CD4-positive, alpha-beta T cell (primary cell): Measurements from ENCODE around the gene PDE4B. TPM values are rescaled to one million over a fixed set of nuclear protein-coding genes. Genes with fewer than 3 reads are reported as not detected.

Source experiments
- ATAC-seq: fragments of 200-7000 bp; cut with Tn5 transposase; one replicate; pipeline ENCODE4 v1.10.0; 2022; ENCODE audit warnings: mild to moderate bottlenecking; ENCODE audit not compliant: poor library complexity
- CTCF ChIA-PET: fragments of 350-600 bp; sonication (Branson Sonifier 250); formaldehyde crosslinking; loops from one replicate; lab custom pipeline; 2021; ENCODE audit warnings: antibody characterized with exemption, inconsistent platforms; lab: Charles Lee
- POLR2A ChIA-PET: fragments of 350-600 bp; sonication (Branson Sonifier 250); formaldehyde crosslinking; loops from one replicate; lab custom pipeline; 2021; ENCODE audit warnings: antibody characterized with exemption, inconsistent platforms; lab: Charles Lee
- DNase-seq, 14 experiments: peaks; one replicate each; pipeline ENCODE4 v3.0.0-alpha.2; 2013 to 2020; ENCODE audit warnings: mixed read lengths in 2 of 14
- H3K27ac ChIP-seq, 2 donors: one replicate each; pipeline versions ENCODE4 v1.5.1 to v1.7.0; 2013; ENCODE audit warnings: low read length in 2 of 2, low read depth in 1 of 2, mild to moderate bottlenecking in 1 of 2
- H3K27me3 ChIP-seq, 2 experiments: 1 replicate in 1 of 2; 2 replicates in 1 of 2; pipeline versions ENCODE4 v1.6.1 to v1.7.0; 2013; ENCODE audit warnings: low read length in 2 of 2, control low read depth in 1 of 2, mild to moderate bottlenecking in 1 of 2, moderate library complexity in 1 of 2; ENCODE audit not compliant: insufficient read depth in 2 of 2, control insufficient read depth in 1 of 2
- H3K36me3 ChIP-seq: one replicate; pipeline ENCODE4 v1.6.1; 2013; ENCODE audit warnings: low read length, control low read depth; ENCODE audit not compliant: insufficient read depth
- H3K4me1 ChIP-seq: one replicate; pipeline ENCODE4 v1.6.1; 2013; ENCODE audit warnings: low read length, control low read depth; ENCODE audit not compliant: insufficient read depth
- H3K4me3 ChIP-seq: one replicate; pipeline ENCODE4 v1.5.1; 2013; ENCODE audit warnings: mild to moderate bottlenecking, low read length, moderate library complexity
- H3K9me3 ChIP-seq, 2 experiments: 1 replicate in 1 of 2; 2 replicates in 1 of 2; pipeline versions ENCODE4 v1.6.1 to v1.7.0; 2013; ENCODE audit warnings: low read length in 2 of 2, mild to moderate bottlenecking in 2 of 2, control low read depth in 1 of 2, moderate library complexity in 1 of 2; ENCODE audit not compliant: control insufficient read depth in 1 of 2, insufficient read depth in 1 of 2
- H3K27ac Mint-ChIP-seq: one replicate; pipeline ENCODE4 v1.8.0; 2020; ENCODE audit warnings: mixed read lengths
- H3K27me3 Mint-ChIP-seq: one replicate; pipeline ENCODE4 v1.8.0; 2021; ENCODE audit warnings: mixed read lengths
- H3K36me3 Mint-ChIP-seq: one replicate; pipeline ENCODE4 v1.8.0; 2021; ENCODE audit warnings: low read depth, mixed read lengths
- H3K4me1 Mint-ChIP-seq: one replicate; pipeline ENCODE4 v1.8.0; 2021; ENCODE audit warnings: low read depth, mixed read lengths
- H3K4me3 Mint-ChIP-seq: one replicate; pipeline ENCODE4 v1.8.0; 2020; ENCODE audit warnings: mild to moderate bottlenecking, mixed read lengths
- H3K9me3 Mint-ChIP-seq: one replicate; pipeline ENCODE4 v1.8.0; 2020; ENCODE audit warnings: mixed read lengths
- CTCF ChIP-seq: fragments of 200-600 bp; IDR thresholded peaks from one replicate; pipeline ENCODE4 v1.8.0; 2022; ENCODE audit warnings: antibody characterized with exemption, mild to moderate bottlenecking
- intact Hi-C, 2 experiments: fragments of 100-400 bp; cut with DNase I in 1 of 2; cut with micrococcal nuclease in 1 of 2; formaldehyde crosslinking; loops; one replicate each; pipeline versions ENCODE4 v1.15.1 to v1.9.0; 2023 to 2025; cut with DNase I, micrococcal nuclease
- total RNA-seq, 174 experiments: library from RNA in 2 of 174; stranded (reverse) in 2 of 174; gene quantifications; one replicate each; pipeline ENCODE4 v1.2.3 and lab custom pipeline; 2021 to 2026

The PDE4B gene
- total RNA-seq, 2 experiments from 2014 or later: 155 to 159 TPM

- Mint-ChIP-seq H3K9me3 (no peaks in the 10 kb centered on the region), H3K36me3 (no peaks in the 10 kb centered on the region), H3K4me1 (peaks cover 11% of the 10 kb centered on the region), H3K27me3 (no peaks in the 10 kb centered on the region), H3K27ac (no peak overlapping the region), H3K4me3 (no peak overlapping the region)
- POLR2A ChIA-PET: no interaction called here
- H3K27me3 ChIP-seq: no peaks in the 10 kb centered on the region
- TF ChIP-seq CTCF: no peak
- no peaks in the 10 kb centered on the region for H3K36me3 ChIP-seq
- no peak overlapping the region for H3K4me3 ChIP-seq
- CTCF ChIA-PET: no interaction called here
- no peak for DNase-seq
- intact Hi-C loops: no loop called here
- H3K4me1 ChIP-seq: no peaks in the 10 kb centered on the region
- no peaks in the 10 kb centered on the region for H3K9me3 ChIP-seq
- ATAC-seq: no peak
- no peak overlapping the region for H3K27ac ChIP-seq
These were observed 607.3 kb downstream of the PDE4B start for GRCh38 chr1:66399888-66400529.

DNA sequence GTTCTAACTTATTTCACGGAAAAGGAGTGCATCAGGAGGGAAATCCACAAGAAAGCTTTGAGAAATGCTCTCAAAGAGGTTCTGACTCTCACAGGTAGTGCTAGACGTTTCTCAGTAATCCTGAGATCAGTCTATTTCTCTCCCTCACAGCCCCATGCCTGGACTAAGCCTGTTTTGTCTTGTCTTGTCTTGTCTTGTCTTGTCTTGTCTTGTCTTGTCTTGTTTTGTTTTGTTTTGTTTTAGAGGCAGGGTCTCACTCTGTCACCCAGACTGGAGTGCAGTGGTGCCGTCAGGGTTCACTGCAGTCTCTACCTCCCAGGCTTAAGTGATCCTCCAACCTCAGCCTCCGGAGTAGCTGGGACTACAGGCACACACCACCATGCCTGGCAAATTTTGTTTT is 608.0 kb downstream of the PDE4B start:
- POLR2A ChIA-PET: no interaction called here
- no peak overlapping the region for H3K27ac ChIP-seq
- Mint-ChIP-seq H3K4me1 (peaks cover 11% of the 10 kb centered on the region), H3K27me3 (no peaks in the 10 kb centered on the region), H3K9me3 (no peaks in the 10 kb centered on the region), H3K27ac (no peak overlapping the region), H3K4me3 (no peak overlapping the region), H3K36me3 (no peaks in the 10 kb centered on the region)
- H3K4me1 ChIP-seq: no peaks in the 10 kb centered on the region
- no peak for TF ChIP-seq CTCF
- DNase-seq (no peak), ATAC-seq (no peak)
- no peaks in the 10 kb centered on the region for H3K36me3 ChIP-seq
- no peak overlapping the region for H3K4me3 ChIP-seq
- CTCF ChIA-PET: no interaction called here
- no peaks in the 10 kb centered on the region for H3K27me3 ChIP-seq
- H3K9me3 ChIP-seq: no peaks in the 10 kb centered on the region
- intact Hi-C loops: no loop called here

- H3K36me3 ChIP-seq: no peaks in the 10 kb centered on the region
- no peaks in the 10 kb centered on the region for H3K9me3 ChIP-seq
- no peak for ATAC-seq
- no peak for DNase-seq
- POLR2A ChIA-PET: no interaction called here
- CTCF ChIA-PET: no interaction called here
- no peak for TF ChIP-seq CTCF
- H3K4me3 Mint-ChIP-seq: no peak overlapping the region
- peaks cover 11% of the 10 kb centered on the region for H3K4me1 Mint-ChIP-seq
- H3K36me3 Mint-ChIP-seq: no peaks in the 10 kb centered on the region
- H3K27me3 ChIP-seq: no peaks in the 10 kb centered on the region
- no peak overlapping the region for H3K4me3 ChIP-seq
- no peaks in the 10 kb centered on the region for H3K4me1 ChIP-seq
- no peaks in the 10 kb centered on the region for H3K27me3 Mint-ChIP-seq
- intact Hi-C loops: no loop called here
- H3K9me3 Mint-ChIP-seq: no peaks in the 10 kb centered on the region
- no peak overlapping the region for H3K27ac Mint-ChIP-seq
- H3K27ac ChIP-seq: no peak overlapping the region
These were observed 608.5 kb downstream of the PDE4B start for GRCh38 chr1:66401244-66401643.
